C4-2B (cell line): ENCODE measurements around the gene PLCB3.

Source experiments
- H3K27ac ChIP-seq: fragments of 450-650 bp; 2 replicates; pipeline ENCODE4 v1.5.1; 2017
- CTCF ChIP-seq: fragments of 450-650 bp; conservative IDR thresholded peaks from 2 replicates; pipeline ENCODE4 v1.5.1; 2017; ENCODE audit warnings: mild to moderate bottlenecking
- ZFX ChIP-seq: fragments of 450-650 bp; IDR thresholded peaks from 2 replicates; pipeline ENCODE4 v1.6.1; 2017

PLCB3 gene

GRCh38 chr11:64222651-64223000 is 28.7 kb upstream of the PLCB3 start:
- TF ChIP-seq ZFX: no peak
- TF ChIP-seq CTCF: no peak
- no peak overlapping the region for H3K27ac ChIP-seq

- no peak for TF ChIP-seq CTCF
- no peak for TF ChIP-seq ZFX
- H3K27ac ChIP-seq: no peak overlapping the region
Measured at GRCh38 chr11:64223001-64223651, 28.2 kb upstream of the PLCB3 start.

GRCh38 chr11:64224151-64224890 is 27.0 kb upstream of the PLCB3 start:
- H3K27ac ChIP-seq: no peak overlapping the region
- TF ChIP-seq CTCF (no peak), ZFX (no peak)

GRCh38 chr11:64224891-64225607 is 26.3 kb upstream of the PLCB3 start:
- TF ChIP-seq ZFX: no peak
- no peak for TF ChIP-seq CTCF
- H3K27ac ChIP-seq: peak overlapping the region; percentile 91

GRCh38 chr11:64225608-64226506 is 25.5 kb upstream of the PLCB3 start, which contains the start of the genes NUDT22 and TRPT1:
Gene NUDT22 (plus strand): TSS chr11:64226274. CDS start chr11:64226653, 379 bp downstream.
Gene TRPT1 (minus strand): TSS chr11:64226186. CDS start chr11:64225860, 326 bp downstream.
- H3K27ac ChIP-seq: peak within 1 kb of the TSS; percentile 91
- TF ChIP-seq CTCF (no peak; the same call in 1 of the 2 replicates), ZFX (no peak)

GRCh38 chr11:64226507-64227051 is 24.8 kb upstream of the PLCB3 start:
- peak overlapping the region; percentile 91 for H3K27ac ChIP-seq
- TF ChIP-seq CTCF (no peak), ZFX (peak; percentile 58; the same call in 1 of the 2 replicates)
